Kidney tubule cell (primary cell): ENCODE data around the gene CD247.

ENCODE experiments used
- DNase-seq: peaks from one replicate; pipeline ENCODE4 v3.0.0-alpha.2; 2018; ENCODE audit warnings: low spot score

The CD247 gene

GRCh38 chr1:167439301-167439988 is 78.9 kb downstream of the CD247 start:
- DNase-seq, result peak; percentile 47

- DNase-seq, result no peak
Observed at GRCh38 chr1:167438171-167439138, 79.9 kb downstream of the CD247 start.

- DNase-seq, result no peak
Observed at GRCh38 chr1:167435484-167435883, 82.8 kb downstream of the CD247 start.

- DNase-seq, result no peak
Observed at GRCh38 chr1:167434306-167434705, 84.0 kb downstream of the CD247 start.

- no peak for DNase-seq
Observed at GRCh38 chr1:167433884-167434283, 84.4 kb downstream of the CD247 start.

- DNase-seq, result no peak
Observed at GRCh38 chr1:167432780-167433179, 85.5 kb downstream of the CD247 start.

GRCh38 chr1:167431909-167432650 is 86.2 kb downstream of the CD247 start:
- no peak for DNase-seq

- DNase-seq, result no peak
Observed at GRCh38 chr1:167431261-167431908, 86.9 kb downstream of the CD247 start.

GRCh38 chr1:167430849-167431242 is 87.5 kb downstream of the CD247 start:
- peak; percentile 3 for DNase-seq

GRCh38 chr1:167430134-167430848 is 88.0 kb downstream of the CD247 start:
- peak; percentile 6 for DNase-seq

- no peak for DNase-seq
Observed at GRCh38 chr1:167429612-167430011, 88.7 kb downstream of the CD247 start.

GRCh38 chr1:167428395-167428794 is 89.9 kb downstream of the CD247 start:
- DNase-seq, result peak; percentile 69

- no peak for DNase-seq
Observed at GRCh38 chr1:167427848-167428247, 90.5 kb downstream of the CD247 start.

GRCh38 chr1:167426716-167427115 is 91.6 kb downstream of the CD247 start:
- DNase-seq, result no peak

GRCh38 chr1:167425482-167425881 is 92.8 kb downstream of the CD247 start:
- no peak for DNase-seq

- DNase-seq, result no peak
Observed at GRCh38 chr1:167423684-167424619, 94.4 kb downstream of the CD247 start.

GRCh38 chr1:167420510-167420909 is 97.8 kb downstream of the CD247 start:
- DNase-seq, result no peak

- no peak for DNase-seq
Observed at GRCh38 chr1:167419245-167419644, 99.1 kb downstream of the CD247 start.

GRCh38 chr1:167418391-167418790 is 99.9 kb downstream of the CD247 start:
- DNase-seq, result no peak

- no peak for DNase-seq
Observed at GRCh38 chr1:167416506-167416905, 101.8 kb downstream of the CD247 start.
